Measurements from ENCODE around the gene SPR. TPM values are rescaled to one million over a fixed set of nuclear protein-coding genes. Genes with fewer than 3 reads are reported as not detected.

The SPR gene
- total and polyA plus RNA-seq, 2 of the 13 experiments (the other 11 are each of a cell fraction or from before 2014, with no cell fraction given) = 34.0 to 96.0 TPM

- TF ChIP-seq, protein P1, sequence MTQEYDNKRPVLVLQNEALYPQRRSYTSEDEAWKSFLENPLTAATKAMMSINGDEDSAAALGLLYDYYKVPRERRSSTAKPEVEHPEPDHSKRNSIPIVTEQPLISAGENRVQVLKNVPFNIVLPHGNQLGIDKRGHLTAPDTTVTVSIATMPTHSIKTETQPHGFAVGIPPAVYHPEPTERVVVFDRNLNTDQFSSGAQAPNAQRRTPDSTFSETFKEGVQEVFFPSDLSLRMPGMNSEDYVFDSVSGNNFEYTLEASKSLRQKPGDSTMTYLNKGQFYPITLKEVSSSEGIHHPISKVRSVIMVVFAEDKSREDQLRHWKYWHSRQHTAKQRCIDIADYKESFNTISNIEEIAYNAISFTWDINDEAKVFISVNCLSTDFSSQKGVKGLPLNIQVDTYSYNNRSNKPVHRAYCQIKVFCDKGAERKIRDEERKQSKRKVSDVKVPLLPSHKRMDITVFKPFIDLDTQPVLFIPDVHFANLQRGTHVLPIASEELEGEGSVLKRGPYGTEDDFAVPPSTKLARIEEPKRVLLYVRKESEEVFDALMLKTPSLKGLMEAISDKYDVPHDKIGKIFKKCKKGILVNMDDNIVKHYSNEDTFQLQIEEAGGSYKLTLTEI (CRISPR knock-in tag; conservative IDR thresholded peaks at IDR 0.05) = no peak
- TF ChIP-seq, protein P2, sequence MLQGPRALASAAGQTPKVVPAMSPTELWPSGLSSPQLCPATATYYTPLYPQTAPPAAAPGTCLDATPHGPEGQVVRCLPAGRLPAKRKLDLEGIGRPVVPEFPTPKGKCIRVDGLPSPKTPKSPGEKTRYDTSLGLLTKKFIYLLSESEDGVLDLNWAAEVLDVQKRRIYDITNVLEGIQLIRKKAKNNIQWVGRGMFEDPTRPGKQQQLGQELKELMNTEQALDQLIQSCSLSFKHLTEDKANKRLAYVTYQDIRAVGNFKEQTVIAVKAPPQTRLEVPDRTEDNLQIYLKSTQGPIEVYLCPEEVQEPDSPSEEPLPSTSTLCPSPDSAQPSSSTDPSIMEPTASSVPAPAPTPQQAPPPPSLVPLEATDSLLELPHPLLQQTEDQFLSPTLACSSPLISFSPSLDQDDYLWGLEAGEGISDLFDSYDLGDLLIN (CRISPR knock-in tag; IDR thresholded peaks at IDR 0.05; ENCODE audit: borderline replicate concordance) = no peak
- TF ChIP-seq ETV6 (CRISPR knock-in tag; conservative IDR thresholded peaks at IDR 0.05) = no peak
- TF ChIP-seq ATRX (CRISPR knock-in tag; IDR thresholded peaks at IDR 0.05; ENCODE audit: borderline replicate concordance) = no peak
- TF ChIP-seq MAX (IDR thresholded peaks at IDR 0.05) = no peak
- no peak for TF ChIP-seq ZNF672 (CRISPR knock-in tag; IDR thresholded peaks at IDR 0.05)
- TF ChIP-seq FOSL2 (CRISPR knock-in tag; IDR thresholded peaks at IDR 0.05) = no peak
- no peak for TF ChIP-seq ATM (IDR thresholded peaks at IDR 0.05; ENCODE audit: borderline replicate concordance)
- TF ChIP-seq ZSCAN30 (CRISPR knock-in tag; IDR thresholded peaks at IDR 0.05) = no peak
- no peak for TF ChIP-seq TEF (CRISPR knock-in tag; IDR thresholded peaks at IDR 0.05)
- no peak for TF ChIP-seq NFE2L2 (IDR thresholded peaks at IDR 0.05; ENCODE audit: low read length)
- no peak for TF ChIP-seq HOXD1 (CRISPR knock-in tag; IDR thresholded peaks at IDR 0.05)
- TF ChIP-seq ZNF235 (CRISPR knock-in tag; IDR thresholded peaks at IDR 0.05; ENCODE audit: borderline replicate concordance) = no peak
- TF ChIP-seq HMGXB3 (CRISPR knock-in tag; IDR thresholded peaks at IDR 0.05; ENCODE audit: borderline replicate concordance) = no peak
These were observed 13.1 kb downstream of the SPR start (continued) for GRCh38 chr2:72900191-72900825.
